ENCODE measurements around the gene PROSER2.

- TF ChIP-seq CTCF (IDR thresholded peaks at IDR 0.05) (no peak), POLR2A (IDR thresholded peaks at IDR 0.05) (no peak)
Measured at GRCh38 chr10:11810313-11810766, 12.8 kb upstream of the PROSER2 start.

Data from body of pancreas (tissue), 4 donors.